GM18519 (cell line): ENCODE results near the gene ADCY9.

Experiments
- ATAC-seq: cut with Tn5 transposase; IDR thresholded peaks from one replicate; pipeline ENCODE4 v1.9.1; 2021; ENCODE audit warnings: mild to moderate bottlenecking, moderate library complexity; ENCODE audit not compliant: unreplicated experiment, low FRiP score

Gene ADCY9

GRCh38 chr16:4010225-4011158 lies 105.8 kb downstream of the ADCY9 start:
- no peak for ATAC-seq

GRCh38 chr16:4009177-4009576 lies 107.1 kb downstream of the ADCY9 start:
- ATAC-seq = no peak

GRCh38 chr16:4008116-4008515 lies 108.1 kb downstream of the ADCY9 start:
- no peak for ATAC-seq

GRCh38 chr16:4006397-4006999 lies 109.7 kb downstream of the ADCY9 start:
- ATAC-seq = no peak

GRCh38 chr16:4005731-4006130 lies 110.5 kb downstream of the ADCY9 start:
- no peak for ATAC-seq

GRCh38 chr16:4005281-4005680 lies 111.0 kb downstream of the ADCY9 start:
- ATAC-seq = no peak

GRCh38 chr16:4004206-4004605 lies 112.0 kb downstream of the ADCY9 start:
- ATAC-seq = no peak

GRCh38 chr16:4003576-4003975 lies 112.7 kb downstream of the ADCY9 start:
- ATAC-seq = no peak

GRCh38 chr16:4003166-4003565 lies 113.1 kb downstream of the ADCY9 start:
- no peak for ATAC-seq

- no peak for ATAC-seq
Measured at GRCh38 chr16:4002121-4002520, 114.1 kb downstream of the ADCY9 start.

GRCh38 chr16:3999479-4000325 lies 116.5 kb downstream of the ADCY9 start:
- no peak for ATAC-seq

GRCh38 chr16:3998793-3999478 lies 117.3 kb downstream of the ADCY9 start:
- ATAC-seq = no peak

- no peak for ATAC-seq
Measured at GRCh38 chr16:3997231-3997841, 118.9 kb downstream of the ADCY9 start.

- ATAC-seq = no peak
Measured at GRCh38 chr16:3995001-3995400, 121.2 kb downstream of the ADCY9 start.

GRCh38 chr16:3993052-3993785 lies 123.0 kb downstream of the ADCY9 start:
- no peak for ATAC-seq

GRCh38 chr16:3992297-3993051 lies 123.8 kb downstream of the ADCY9 start:
- no peak for ATAC-seq

- ATAC-seq = no peak
Measured at GRCh38 chr16:3988824-3989223, 127.4 kb downstream of the ADCY9 start.

GRCh38 chr16:3988011-3988410 lies 128.2 kb downstream of the ADCY9 start:
- ATAC-seq = no peak

- ATAC-seq = no peak
Measured at GRCh38 chr16:3987231-3987630, 129.0 kb downstream of the ADCY9 start.
